ENCODE measurements around the gene NPR1.

- no peak for TF ChIP-seq EZH2phosphoT487 (IDR thresholded peaks at IDR 0.05; ENCODE audit: low read depth)
- no peak for TF ChIP-seq CTCF (IDR thresholded peaks at IDR 0.05; ENCODE audit: low read depth, low read length)
Measured at GRCh38 chr1:153648000-153648643, 30.4 kb upstream of the NPR1 start.
